Measurements from ENCODE around the gene BACH2. TPM values are rescaled to one million over a fixed set of nuclear protein-coding genes. Genes with fewer than 3 reads are reported as not detected.
A peak's percentile ranks its signal among the peaks of the same experiment; 100 is the strongest.

Gene BACH2
- 0.46 and 0.50 TPM in 2 replicates for polyA plus RNA-seq (2012; rRNA removed)
- 0.72 and 0.75 TPM in 2 replicates for polyA plus RNA-seq (2012; cell fraction: cytosol; rRNA removed)
- polyA plus RNA-seq (2012; cell fraction: nucleus; rRNA removed), result 0.64 and 0.72 TPM in 2 replicates

DNA sequence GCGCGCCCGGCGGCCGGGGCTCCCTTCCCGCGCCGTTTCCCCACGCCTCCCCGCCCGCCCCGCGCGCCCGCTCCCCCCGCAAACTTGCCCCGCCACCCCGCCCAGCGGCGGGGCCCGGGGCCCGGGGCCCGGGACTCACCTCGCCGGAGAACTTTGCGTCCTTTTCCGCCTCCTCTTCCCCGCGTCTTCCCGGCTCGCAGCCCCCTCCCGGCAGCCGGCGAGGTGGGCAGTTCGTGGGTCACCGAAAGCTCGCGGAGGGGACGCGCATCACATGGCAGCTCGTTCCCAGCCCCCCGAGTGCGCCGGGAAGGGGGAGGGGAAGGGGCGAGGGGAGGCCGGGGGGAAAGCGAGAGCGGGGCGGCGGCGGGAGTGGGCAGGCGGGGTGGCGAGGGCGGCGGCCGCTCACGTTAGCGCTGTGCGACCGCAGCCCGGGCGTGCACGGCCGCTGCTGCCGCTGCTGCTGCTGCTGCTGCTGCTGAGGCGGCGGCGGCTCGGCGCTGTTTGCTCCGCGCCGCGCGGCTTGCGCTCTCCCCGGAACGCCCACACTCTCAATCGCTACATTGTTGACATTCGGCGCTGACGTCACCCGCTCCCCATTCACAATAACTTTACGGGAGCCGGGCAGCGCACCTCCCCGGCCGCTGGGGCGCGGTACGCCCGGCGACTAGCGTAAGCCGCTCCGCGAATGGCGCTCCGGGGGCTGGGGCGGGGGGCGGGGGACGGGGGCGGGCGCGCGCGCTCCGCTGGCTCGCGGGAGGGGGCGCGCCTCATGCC lies at the start of gene BACH2:
Gene BACH2 (minus strand): TSS at position 503 of the 774 bp plus-strand sequence. CDS start 287,999 bp downstream, outside the sequence.
- peak within 1 kb of the TSS; percentile 83 for H2AFZ ChIP-seq (ENCODE audit: low read depth)
- CTCF ChIA-PET, result interaction anchor here (0.6 to 2.5 kb wide), 21 partner anchors 9 to 356 kb away, joined by 3 to 12 read pairs (median 3); no protein-coding TSS in a partner anchor
- peaks cover 5% of the 10 kb centered on the region for H3F3A ChIP-seq (replicated peaks; ENCODE audit: insufficient read depth)
- peak; percentile 88 for DNase-seq
- H3K9me3 ChIP-seq, result no peaks in the 10 kb centered on the region
- WGBS (ENCODE audit: low lambda C conversion rate), result 0% methylated on average over 15 of the region's 112 CpGs
- TF ChIP-seq GATA2 (CRISPR knock-in tag; IDR thresholded peaks at IDR 0.05), result no peak
- no peak for TF ChIP-seq ZBTB33 (IDR thresholded peaks at IDR 0.05; ENCODE audit: borderline replicate concordance, low read depth)
- no peak for TF ChIP-seq IRF3 (IDR thresholded peaks at IDR 0.05; ENCODE audit: low read depth, low read length)
- peak; percentile 64; the same call in 1 of the 2 replicates for TF ChIP-seq MXI1 (IDR thresholded peaks at IDR 0.05; ENCODE audit: low read depth, low read length)
- peak; percentile 25; the same call in 1 of the 2 replicates for TF ChIP-seq USF2 (IDR thresholded peaks at IDR 0.05; ENCODE audit: borderline replicate concordance, low read depth, low read length)
- no peak for TF ChIP-seq POLR2AphosphoS5 (IDR thresholded peaks at IDR 0.05; ENCODE audit: low read depth, low read length)
- TF ChIP-seq EZH2phosphoT487 (IDR thresholded peaks at IDR 0.05; ENCODE audit: borderline replicate concordance, low read depth), result no peak
- TF ChIP-seq, protein P1, sequence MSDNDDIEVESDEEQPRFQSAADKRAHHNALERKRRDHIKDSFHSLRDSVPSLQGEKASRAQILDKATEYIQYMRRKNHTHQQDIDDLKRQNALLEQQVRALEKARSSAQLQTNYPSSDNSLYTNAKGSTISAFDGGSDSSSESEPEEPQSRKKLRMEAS (IDR thresholded peaks at IDR 0.05; ENCODE audit: low read depth), result peak; percentile 31; the same call in 1 of the 2 replicates
- no peak for TF ChIP-seq GABPA (IDR thresholded peaks at IDR 0.05; ENCODE audit: low read depth)
- TF ChIP-seq YY1 (IDR thresholded peaks at IDR 0.05; ENCODE audit: low read depth), result no peak
- TF ChIP-seq PBX3 (IDR thresholded peaks at IDR 0.05), result no peak
- TF ChIP-seq RAD21 (IDR thresholded peaks at IDR 0.05; ENCODE audit: low read length), result no peak
- TF ChIP-seq FOXJ3 (CRISPR knock-in tag; IDR thresholded peaks at IDR 0.05), result no peak
- peaks cover 29% of the 10 kb centered on the region for H3K27me3 ChIP-seq (ENCODE audit: insufficient read depth)
- H3K4me3 ChIP-seq (ENCODE audit: low read depth in 2 of 2, low read length in 1 of 2), result peak within 1 kb of the TSS; percentile 59 to 63
- peak within 1 kb of the TSS in 1 of 2 experiments; percentile 69; a peak in 1 of 4 replicates for H3K27ac ChIP-seq (ENCODE audit: low read depth in 2 of 2, low read length in 1 of 2)
- peaks cover 0 to 30% of the 10 kb centered on the region in 2 experiments; a peak in 2 of 4 replicates for H3K4me1 ChIP-seq (ENCODE audit: control insufficient read depth in 1 of 2, insufficient read depth in 2 of 2, low read depth in 1 of 2, low read length in 1 of 2)
- H3K79me2 ChIP-seq (ENCODE audit: insufficient read depth), result no peaks in the 10 kb centered on the region
- no peaks in the 10 kb centered on the region for H4K20me1 ChIP-seq (ENCODE audit: insufficient read depth)
- POLR2A ChIA-PET, result interaction anchor here (0.6 to 2.0 kb wide), 4 partner anchors 50 to 319 kb away, joined by 3 to 11 read pairs (median 4); no protein-coding TSS in a partner anchor
- no peaks in the 10 kb centered on the region for H3K9me2 ChIP-seq
- peak within 1 kb of the TSS; percentile 34; the same call in 1 of the 2 replicates for H3K9ac ChIP-seq
- H3K36me3 ChIP-seq (replicated peaks in 1 of 2; ENCODE audit: control insufficient read depth in 1 of 2, insufficient read depth in 2 of 2, low read length in 1 of 2), result no peaks in the 10 kb centered on the region
- peak within 1 kb of the TSS; percentile 94 for H3K4me2 ChIP-seq

Data from SK-N-SH (cell line).